CD4-positive, alpha-beta T cell (primary cell): Measurements from ENCODE around the gene SCGB1C2. TPM values are rescaled to one million over a fixed set of nuclear protein-coding genes. Genes with fewer than 3 reads are reported as not detected.

Source experiments
- ATAC-seq: fragments of 200-7000 bp; cut with Tn5 transposase; one replicate; pipeline ENCODE4 v1.10.0; 2022; ENCODE audit warnings: mild to moderate bottlenecking; ENCODE audit not compliant: poor library complexity
- CTCF ChIA-PET: fragments of 350-600 bp; sonication (Branson Sonifier 250); formaldehyde crosslinking; loops from one replicate; lab custom pipeline; 2021; ENCODE audit warnings: antibody characterized with exemption, inconsistent platforms; lab: Charles Lee
- POLR2A ChIA-PET: fragments of 350-600 bp; sonication (Branson Sonifier 250); formaldehyde crosslinking; loops from one replicate; lab custom pipeline; 2021; ENCODE audit warnings: antibody characterized with exemption, inconsistent platforms; lab: Charles Lee
- DNase-seq, 14 experiments: peaks; one replicate each; pipeline ENCODE4 v3.0.0-alpha.2; 2013 to 2020; ENCODE audit warnings: mixed read lengths in 2 of 14
- H3K27ac ChIP-seq, 2 donors: one replicate each; pipeline versions ENCODE4 v1.5.1 to v1.7.0; 2013; ENCODE audit warnings: low read length in 2 of 2, low read depth in 1 of 2, mild to moderate bottlenecking in 1 of 2
- H3K27me3 ChIP-seq, 2 experiments: 1 replicate in 1 of 2; 2 replicates in 1 of 2; pipeline versions ENCODE4 v1.6.1 to v1.7.0; 2013; ENCODE audit warnings: low read length in 2 of 2, control low read depth in 1 of 2, mild to moderate bottlenecking in 1 of 2, moderate library complexity in 1 of 2; ENCODE audit not compliant: insufficient read depth in 2 of 2, control insufficient read depth in 1 of 2
- H3K36me3 ChIP-seq: one replicate; pipeline ENCODE4 v1.6.1; 2013; ENCODE audit warnings: low read length, control low read depth; ENCODE audit not compliant: insufficient read depth
- H3K4me1 ChIP-seq: one replicate; pipeline ENCODE4 v1.6.1; 2013; ENCODE audit warnings: low read length, control low read depth; ENCODE audit not compliant: insufficient read depth
- H3K4me3 ChIP-seq: one replicate; pipeline ENCODE4 v1.5.1; 2013; ENCODE audit warnings: mild to moderate bottlenecking, low read length, moderate library complexity
- H3K9me3 ChIP-seq, 2 experiments: 1 replicate in 1 of 2; 2 replicates in 1 of 2; pipeline versions ENCODE4 v1.6.1 to v1.7.0; 2013; ENCODE audit warnings: low read length in 2 of 2, mild to moderate bottlenecking in 2 of 2, control low read depth in 1 of 2, moderate library complexity in 1 of 2; ENCODE audit not compliant: control insufficient read depth in 1 of 2, insufficient read depth in 1 of 2
- H3K27ac Mint-ChIP-seq: one replicate; pipeline ENCODE4 v1.8.0; 2020; ENCODE audit warnings: mixed read lengths
- H3K27me3 Mint-ChIP-seq: one replicate; pipeline ENCODE4 v1.8.0; 2021; ENCODE audit warnings: mixed read lengths
- H3K36me3 Mint-ChIP-seq: one replicate; pipeline ENCODE4 v1.8.0; 2021; ENCODE audit warnings: low read depth, mixed read lengths
- H3K4me1 Mint-ChIP-seq: one replicate; pipeline ENCODE4 v1.8.0; 2021; ENCODE audit warnings: low read depth, mixed read lengths
- H3K4me3 Mint-ChIP-seq: one replicate; pipeline ENCODE4 v1.8.0; 2020; ENCODE audit warnings: mild to moderate bottlenecking, mixed read lengths
- H3K9me3 Mint-ChIP-seq: one replicate; pipeline ENCODE4 v1.8.0; 2020; ENCODE audit warnings: mixed read lengths
- intact Hi-C, 2 experiments: fragments of 100-400 bp; cut with DNase I in 1 of 2; cut with micrococcal nuclease in 1 of 2; formaldehyde crosslinking; loops; one replicate each; pipeline versions ENCODE4 v1.15.1 to v1.9.0; 2023 to 2025; cut with DNase I, micrococcal nuclease
- total RNA-seq, 174 experiments: library from RNA in 2 of 174; stranded (reverse) in 2 of 174; gene quantifications; one replicate each; pipeline ENCODE4 v1.2.3 and lab custom pipeline; 2021 to 2026
- TF ChIP-seq, protein P1 (sequence below): fragments of 200-600 bp; IDR thresholded peaks from one replicate; pipeline ENCODE4 v1.8.0; 2022; ENCODE audit warnings: antibody characterized with exemption, mild to moderate bottlenecking

SCGB1C2 gene
- total RNA-seq, 2 experiments from 2014 or later: not detected

GRCh38 chr17:157901-158300 lies 20.5 kb downstream of the SCGB1C2 start:
- H3K36me3 ChIP-seq: no peaks in the 10 kb centered on the region
- Mint-ChIP-seq H3K4me3 (no peak overlapping the region), H3K27ac (no peak overlapping the region), H3K36me3 (no peaks in the 10 kb centered on the region), H3K27me3 (no peaks in the 10 kb centered on the region), H3K4me1 (no peaks in the 10 kb centered on the region), H3K9me3 (no peaks in the 10 kb centered on the region)
- no peaks in the 10 kb centered on the region for H3K4me1 ChIP-seq
- no peaks in the 10 kb centered on the region for H3K9me3 ChIP-seq
- ChIA-PET CTCF (no interaction called here), POLR2A (no interaction called here)
- H3K27me3 ChIP-seq: peaks cover 0 to 4% of the 10 kb centered on the region in 2 experiments
- no peak overlapping the region for H3K27ac ChIP-seq
- no peak for DNase-seq
- TF ChIP-seq, protein P1, sequence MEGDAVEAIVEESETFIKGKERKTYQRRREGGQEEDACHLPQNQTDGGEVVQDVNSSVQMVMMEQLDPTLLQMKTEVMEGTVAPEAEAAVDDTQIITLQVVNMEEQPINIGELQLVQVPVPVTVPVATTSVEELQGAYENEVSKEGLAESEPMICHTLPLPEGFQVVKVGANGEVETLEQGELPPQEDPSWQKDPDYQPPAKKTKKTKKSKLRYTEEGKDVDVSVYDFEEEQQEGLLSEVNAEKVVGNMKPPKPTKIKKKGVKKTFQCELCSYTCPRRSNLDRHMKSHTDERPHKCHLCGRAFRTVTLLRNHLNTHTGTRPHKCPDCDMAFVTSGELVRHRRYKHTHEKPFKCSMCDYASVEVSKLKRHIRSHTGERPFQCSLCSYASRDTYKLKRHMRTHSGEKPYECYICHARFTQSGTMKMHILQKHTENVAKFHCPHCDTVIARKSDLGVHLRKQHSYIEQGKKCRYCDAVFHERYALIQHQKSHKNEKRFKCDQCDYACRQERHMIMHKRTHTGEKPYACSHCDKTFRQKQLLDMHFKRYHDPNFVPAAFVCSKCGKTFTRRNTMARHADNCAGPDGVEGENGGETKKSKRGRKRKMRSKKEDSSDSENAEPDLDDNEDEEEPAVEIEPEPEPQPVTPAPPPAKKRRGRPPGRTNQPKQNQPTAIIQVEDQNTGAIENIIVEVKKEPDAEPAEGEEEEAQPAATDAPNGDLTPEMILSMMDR: no peak
- no peak for ATAC-seq
- intact Hi-C loops: no loop called here
- no peak overlapping the region for H3K4me3 ChIP-seq

DNA sequence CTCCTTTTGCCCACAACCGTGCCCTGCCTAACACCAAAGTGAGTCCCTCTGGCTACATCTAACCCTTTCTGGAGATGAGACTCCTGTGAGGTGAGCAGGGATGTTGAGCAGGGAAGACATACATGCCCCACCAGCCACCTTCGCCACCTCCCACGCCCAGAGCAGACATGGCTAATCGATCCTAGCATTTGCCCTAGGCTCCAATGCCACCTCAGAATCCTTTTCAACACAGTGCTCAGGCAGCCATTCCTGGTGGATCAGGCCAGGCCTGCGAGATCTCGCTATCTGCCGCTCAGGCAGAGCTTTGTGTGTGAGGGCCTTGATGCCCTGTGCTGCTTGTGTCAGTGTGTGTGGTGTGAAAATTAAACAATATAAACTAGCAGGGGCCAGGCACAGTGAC lies 21.0 kb downstream of the SCGB1C2 start:
- intact Hi-C loops: no loop called here
- Histone ChIP-seq H3K4me3 (no peak overlapping the region), H3K27ac (no peak overlapping the region), H3K4me1 (no peaks in the 10 kb centered on the region), H3K9me3 (no peaks in the 10 kb centered on the region), H3K27me3 (peaks cover 0 to 4% of the 10 kb centered on the region in 2 experiments), H3K36me3 (no peaks in the 10 kb centered on the region)
- DNase-seq (no peak), ATAC-seq (no peak)
- no peak overlapping the region for H3K4me3 Mint-ChIP-seq
- H3K4me1 Mint-ChIP-seq: no peaks in the 10 kb centered on the region
- no peak overlapping the region for H3K27ac Mint-ChIP-seq
- ChIA-PET CTCF (no interaction called here), POLR2A (no interaction called here)
- no peaks in the 10 kb centered on the region for H3K9me3 Mint-ChIP-seq
- H3K27me3 Mint-ChIP-seq: no peaks in the 10 kb centered on the region
- TF ChIP-seq, protein P1: no peak
- no peaks in the 10 kb centered on the region for H3K36me3 Mint-ChIP-seq

DNA sequence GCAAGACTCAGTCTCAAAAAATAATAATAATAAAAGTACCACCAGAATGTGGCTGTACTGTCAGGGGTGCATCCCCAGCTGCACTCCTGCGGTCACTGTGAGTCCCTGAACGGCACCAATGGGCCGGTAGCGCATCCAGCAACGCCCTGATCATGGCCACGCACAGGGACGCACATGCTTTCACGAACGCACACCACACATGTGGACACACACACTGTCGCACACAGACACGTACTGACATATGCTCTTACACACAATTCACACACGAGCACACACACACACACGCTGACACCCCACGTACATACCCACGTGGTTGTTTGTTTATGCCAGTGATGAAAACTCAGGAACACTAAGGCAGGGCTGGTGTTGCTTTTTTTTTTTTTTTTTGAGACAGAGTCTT lies 22.2 kb downstream of the SCGB1C2 start:
- no peaks in the 10 kb centered on the region for H3K4me1 Mint-ChIP-seq
- Histone ChIP-seq H3K9me3 (no peaks in the 10 kb centered on the region), H3K36me3 (no peaks in the 10 kb centered on the region), H3K27ac (no peak overlapping the region), H3K4me3 (no peak overlapping the region), H3K27me3 (peaks cover 0 to 4% of the 10 kb centered on the region in 2 experiments), H3K4me1 (no peaks in the 10 kb centered on the region)
- TF ChIP-seq, protein P1: no peak
- ChIA-PET POLR2A (no interaction called here), CTCF (no interaction called here)
- H3K4me3 Mint-ChIP-seq: no peak overlapping the region
- no peaks in the 10 kb centered on the region for H3K36me3 Mint-ChIP-seq
- ATAC-seq (no peak), DNase-seq (no peak)
- H3K9me3 Mint-ChIP-seq: no peaks in the 10 kb centered on the region
- no peak overlapping the region for H3K27ac Mint-ChIP-seq
- intact Hi-C loops: no loop called here
- no peaks in the 10 kb centered on the region for H3K27me3 Mint-ChIP-seq
